Liver (tissue), 9 donors: ENCODE results near the gene PMM2. TPM values are rescaled to one million over a fixed set of nuclear protein-coding genes. Genes with fewer than 3 reads are reported as not detected.

Experiments
- DNase-seq: peaks from one replicate; pipeline ENCODE4 v3.0.0-alpha.2; 2017; ENCODE audit warnings: low spot score
- H3K27ac ChIP-seq, 2 donors: one replicate each; pipeline ENCODE4 v1.7.0; 2013; ENCODE audit warnings: inconsistent platforms in 2 of 2, low read length in 2 of 2, control low read depth in 1 of 2, low read depth in 1 of 2, mild to moderate bottlenecking in 1 of 2
- H3K27me3 ChIP-seq, 4 donors: one replicate each; pipeline versions ENCODE4 v1.6.1 to v1.7.0; 2013; ENCODE audit warnings: low read length in 3 of 4, inconsistent platforms in 1 of 4, mild to moderate bottlenecking in 1 of 4, moderate library complexity in 1 of 4; ENCODE audit not compliant: control insufficient read depth in 4 of 4, insufficient read depth in 4 of 4
- H3K36me3 ChIP-seq, 4 donors: one replicate each; pipeline versions ENCODE4 v1.6.1 to v1.7.0; 2013; ENCODE audit warnings: low read length in 3 of 4, mild to moderate bottlenecking in 3 of 4, low read depth in 1 of 4, moderate library complexity in 1 of 4; ENCODE audit not compliant: control insufficient read depth in 4 of 4, insufficient read depth in 3 of 4
- H3K4me1 ChIP-seq, 4 donors: one replicate each; pipeline versions ENCODE4 v1.6.1 to v1.7.0; 2013; ENCODE audit warnings: low read length in 3 of 4, mild to moderate bottlenecking in 3 of 4, moderate library complexity in 1 of 4; ENCODE audit not compliant: control insufficient read depth in 4 of 4, insufficient read depth in 4 of 4
- H3K4me3 ChIP-seq, 3 donors: one replicate each; pipeline versions ENCODE4 v1.6.1 to v1.7.0; 2013; ENCODE audit warnings: low read length in 3 of 3, control low read depth in 1 of 3, low read depth in 1 of 3, mild to moderate bottlenecking in 1 of 3
- H3K9ac ChIP-seq, 2 donors: one replicate each; pipeline ENCODE4 v1.7.0; 2013; ENCODE audit warnings: low read length in 2 of 2, mild to moderate bottlenecking in 2 of 2, moderate library complexity in 2 of 2, control low read depth in 1 of 2, low read depth in 1 of 2
- H3K9me3 ChIP-seq, 4 donors: one replicate each; pipeline versions ENCODE4 v1.6.1 to v1.7.0; 2013; ENCODE audit warnings: low read length in 3 of 4; ENCODE audit not compliant: control insufficient read depth in 4 of 4
- EGR1 ChIP-seq, 2 donors: IDR thresholded peaks; 2 replicates each; pipeline ENCODE4 v1.6.1; 2016 to 2018; ENCODE audit warnings: antibody characterized with exemption in 2 of 2, low read depth in 2 of 2
- FOXA1 ChIP-seq: IDR thresholded peaks from 2 replicates; pipeline ENCODE4 v1.6.1; 2016; ENCODE audit warnings: antibody characterized with exemption
- FOXA2 ChIP-seq: IDR thresholded peaks from 2 replicates; pipeline ENCODE4 v1.6.1; 2016; ENCODE audit warnings: antibody characterized with exemption
- GABPA ChIP-seq, 2 donors: IDR thresholded peaks in 1 of 2; conservative IDR thresholded peaks in 1 of 2; 2 replicates each; pipeline ENCODE4 v1.6.1; 2016; ENCODE audit warnings: antibody characterized with exemption in 2 of 2, mild to moderate bottlenecking in 1 of 2, moderate library complexity in 1 of 2
- HNF4G ChIP-seq: IDR thresholded peaks from 2 replicates; pipeline ENCODE4 v1.6.1; 2016; ENCODE audit warnings: antibody characterized with exemption
- NR2F2 ChIP-seq: IDR thresholded peaks from 2 replicates; pipeline ENCODE4 v1.6.1; 2016; ENCODE audit warnings: antibody characterized with exemption
- RAD21 ChIP-seq, 2 donors: IDR thresholded peaks; 2 replicates each; pipeline ENCODE4 v1.6.1; 2016; ENCODE audit warnings: antibody characterized with exemption in 2 of 2, mild to moderate bottlenecking in 2 of 2
- RXRA ChIP-seq, 2 donors: IDR thresholded peaks; 2 replicates each; pipeline ENCODE4 v1.6.1; 2017 to 2018; ENCODE audit warnings: antibody characterized with exemption in 2 of 2, mild to moderate bottlenecking in 1 of 2
- SP1 ChIP-seq: IDR thresholded peaks from 2 replicates; pipeline ENCODE4 v1.6.1; 2018; ENCODE audit warnings: antibody characterized with exemption, mild to moderate bottlenecking
- TAF1 ChIP-seq: conservative IDR thresholded peaks from 2 replicates; pipeline ENCODE4 v1.6.1; 2016; ENCODE audit warnings: antibody characterized with exemption, mild to moderate bottlenecking
- WGBS: extraction: QIAGEN DNeasy Blood & Tissue Kit; methylation state at CpG from one replicate; pipeline ENCODE4 v1.1.7; 2013; 5-methylcytosine and 5-hydroxymethylcytosine counted together
- polyA plus RNA-seq, 2 donors: library from polyadenylated mRNA; stranded (reverse) in 1 of 2; unstranded in 1 of 2; fragments of 200-250 nt in 1 of 2; fragments of >200 nt in 1 of 2; fragmentation: Nextera tagmentation in 1 of 2; extraction: Ambion mirVana in 1 of 2; gene quantifications; one replicate each; pipeline versions ENCODE4 v1.2.1 to v1.2.3, GENCODE V29; 2013 to 2015
- total RNA-seq, 2 donors: library from RNA; depleted of rRNA; stranded (reverse); fragments of >200 nt; gene quantifications; one replicate each; pipeline ENCODE4 v1.2.3, GENCODE V29; 2014
- TF ChIP-seq, protein P1 (sequence below): IDR thresholded peaks from 2 replicates; pipeline ENCODE4 v1.6.1; 2016; ENCODE audit warnings: antibody characterized with exemption
- TF ChIP-seq, protein P2 (sequence below): fragments of 150-350 bp; IDR thresholded peaks from 2 replicates; pipeline ENCODE4 v1.5.1; 2017; ENCODE audit warnings: improper control_type of control experiment, low read depth, low read length; ENCODE audit not compliant: missing input control
- TF ChIP-seq, protein P3 (sequence below): IDR thresholded peaks from 2 replicates; pipeline ENCODE4 v1.6.1; 2016; ENCODE audit warnings: antibody characterized with exemption
- TF ChIP-seq, protein P4 (sequence below): IDR thresholded peaks from 2 replicates; pipeline ENCODE4 v1.6.1; 2016; ENCODE audit warnings: antibody characterized with exemption, mild to moderate bottlenecking
- donor health status: healthy.
- donor health status: healthy.
- donor health status: healthy.
- donor health status: healthy.
- donor health status: healthy.

The PMM2 gene
- total and polyA plus RNA-seq, 4 donors = 6.8 to 38.9 (median 30.0) TPM

DNA sequence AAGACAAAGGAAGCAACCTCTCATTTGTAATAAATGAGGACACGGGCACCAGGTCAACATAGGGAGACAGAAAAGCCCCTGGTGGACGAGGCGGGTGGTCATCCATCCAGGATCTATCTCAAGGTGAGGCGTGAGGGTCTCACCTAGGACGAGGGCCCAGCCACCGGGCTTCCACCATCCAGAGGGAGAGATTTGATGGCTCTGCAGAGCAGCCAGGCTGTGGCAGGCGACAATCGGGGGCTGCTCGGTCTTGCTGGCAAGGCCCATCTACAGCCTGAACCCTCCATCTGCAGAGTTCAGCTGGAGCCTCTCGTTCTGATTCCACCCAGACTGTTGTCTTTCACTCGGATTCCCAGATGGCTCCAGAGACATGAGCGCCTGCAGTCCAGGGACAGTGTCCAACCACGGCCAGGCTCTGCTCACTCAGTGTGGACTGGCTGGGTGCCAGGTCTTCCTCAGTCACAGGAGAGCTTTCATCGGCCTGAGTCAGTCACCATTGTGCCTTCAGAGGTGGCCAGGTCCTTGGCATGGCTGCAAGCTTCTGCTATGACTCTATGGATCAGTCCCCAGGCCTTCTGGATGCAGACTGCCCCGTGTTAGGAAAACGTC, 90.4 kb downstream of the PMM2 start:
- Histone ChIP-seq H3K4me1 (peaks cover 0 to 5% (median under 1%) of the 10 kb centered on the region in 4 donors), H3K36me3 (peaks cover 0 to 27% (median 12%) of the 10 kb centered on the region in 4 donors), H3K4me3 (no peak overlapping the region)

More for the DNA sequence above, 90.4 kb downstream of the PMM2 start:
- no peak overlapping the region for H3K9ac ChIP-seq
- H3K27ac ChIP-seq = no peak overlapping the region
- H3K27me3 ChIP-seq = no peaks in the 10 kb centered on the region
- H3K9me3 ChIP-seq = no peaks in the 10 kb centered on the region
- TF ChIP-seq HNF4G (no peak), TAF1 (no peak), GABPA (IDR thresholded peaks at IDR 0.05 in 1 of 2, conservative IDR thresholded peaks at IDR 0.05 in 1 of 2) (no peak), EGR1 (IDR thresholded peaks at IDR 0.05; ENCODE audit: low read depth in 2 of 2) (no peak), RAD21 (IDR thresholded peaks at IDR 0.05) (no peak), NR2F2 (no peak), SP1 (no peak), FOXA2 (no peak), RXRA (IDR thresholded peaks at IDR 0.05) (no peak), FOXA1 (no peak)
- TF ChIP-seq, protein P1, sequence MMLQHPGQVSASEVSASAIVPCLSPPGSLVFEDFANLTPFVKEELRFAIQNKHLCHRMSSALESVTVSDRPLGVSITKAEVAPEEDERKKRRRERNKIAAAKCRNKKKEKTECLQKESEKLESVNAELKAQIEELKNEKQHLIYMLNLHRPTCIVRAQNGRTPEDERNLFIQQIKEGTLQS = no peak
- TF ChIP-seq, protein P2, sequence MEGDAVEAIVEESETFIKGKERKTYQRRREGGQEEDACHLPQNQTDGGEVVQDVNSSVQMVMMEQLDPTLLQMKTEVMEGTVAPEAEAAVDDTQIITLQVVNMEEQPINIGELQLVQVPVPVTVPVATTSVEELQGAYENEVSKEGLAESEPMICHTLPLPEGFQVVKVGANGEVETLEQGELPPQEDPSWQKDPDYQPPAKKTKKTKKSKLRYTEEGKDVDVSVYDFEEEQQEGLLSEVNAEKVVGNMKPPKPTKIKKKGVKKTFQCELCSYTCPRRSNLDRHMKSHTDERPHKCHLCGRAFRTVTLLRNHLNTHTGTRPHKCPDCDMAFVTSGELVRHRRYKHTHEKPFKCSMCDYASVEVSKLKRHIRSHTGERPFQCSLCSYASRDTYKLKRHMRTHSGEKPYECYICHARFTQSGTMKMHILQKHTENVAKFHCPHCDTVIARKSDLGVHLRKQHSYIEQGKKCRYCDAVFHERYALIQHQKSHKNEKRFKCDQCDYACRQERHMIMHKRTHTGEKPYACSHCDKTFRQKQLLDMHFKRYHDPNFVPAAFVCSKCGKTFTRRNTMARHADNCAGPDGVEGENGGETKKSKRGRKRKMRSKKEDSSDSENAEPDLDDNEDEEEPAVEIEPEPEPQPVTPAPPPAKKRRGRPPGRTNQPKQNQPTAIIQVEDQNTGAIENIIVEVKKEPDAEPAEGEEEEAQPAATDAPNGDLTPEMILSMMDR = no peak
- TF ChIP-seq, protein P3, sequence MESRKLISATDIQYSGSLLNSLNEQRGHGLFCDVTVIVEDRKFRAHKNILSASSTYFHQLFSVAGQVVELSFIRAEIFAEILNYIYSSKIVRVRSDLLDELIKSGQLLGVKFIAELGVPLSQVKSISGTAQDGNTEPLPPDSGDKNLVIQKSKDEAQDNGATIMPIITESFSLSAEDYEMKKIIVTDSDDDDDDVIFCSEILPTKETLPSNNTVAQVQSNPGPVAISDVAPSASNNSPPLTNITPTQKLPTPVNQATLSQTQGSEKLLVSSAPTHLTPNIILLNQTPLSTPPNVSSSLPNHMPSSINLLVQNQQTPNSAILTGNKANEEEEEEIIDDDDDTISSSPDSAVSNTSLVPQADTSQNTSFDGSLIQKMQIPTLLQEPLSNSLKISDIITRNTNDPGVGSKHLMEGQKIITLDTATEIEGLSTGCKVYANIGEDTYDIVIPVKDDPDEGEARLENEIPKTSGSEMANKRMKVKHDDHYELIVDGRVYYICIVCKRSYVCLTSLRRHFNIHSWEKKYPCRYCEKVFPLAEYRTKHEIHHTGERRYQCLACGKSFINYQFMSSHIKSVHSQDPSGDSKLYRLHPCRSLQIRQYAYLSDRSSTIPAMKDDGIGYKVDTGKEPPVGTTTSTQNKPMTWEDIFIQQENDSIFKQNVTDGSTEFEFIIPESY = no peak
- TF ChIP-seq, protein P4, sequence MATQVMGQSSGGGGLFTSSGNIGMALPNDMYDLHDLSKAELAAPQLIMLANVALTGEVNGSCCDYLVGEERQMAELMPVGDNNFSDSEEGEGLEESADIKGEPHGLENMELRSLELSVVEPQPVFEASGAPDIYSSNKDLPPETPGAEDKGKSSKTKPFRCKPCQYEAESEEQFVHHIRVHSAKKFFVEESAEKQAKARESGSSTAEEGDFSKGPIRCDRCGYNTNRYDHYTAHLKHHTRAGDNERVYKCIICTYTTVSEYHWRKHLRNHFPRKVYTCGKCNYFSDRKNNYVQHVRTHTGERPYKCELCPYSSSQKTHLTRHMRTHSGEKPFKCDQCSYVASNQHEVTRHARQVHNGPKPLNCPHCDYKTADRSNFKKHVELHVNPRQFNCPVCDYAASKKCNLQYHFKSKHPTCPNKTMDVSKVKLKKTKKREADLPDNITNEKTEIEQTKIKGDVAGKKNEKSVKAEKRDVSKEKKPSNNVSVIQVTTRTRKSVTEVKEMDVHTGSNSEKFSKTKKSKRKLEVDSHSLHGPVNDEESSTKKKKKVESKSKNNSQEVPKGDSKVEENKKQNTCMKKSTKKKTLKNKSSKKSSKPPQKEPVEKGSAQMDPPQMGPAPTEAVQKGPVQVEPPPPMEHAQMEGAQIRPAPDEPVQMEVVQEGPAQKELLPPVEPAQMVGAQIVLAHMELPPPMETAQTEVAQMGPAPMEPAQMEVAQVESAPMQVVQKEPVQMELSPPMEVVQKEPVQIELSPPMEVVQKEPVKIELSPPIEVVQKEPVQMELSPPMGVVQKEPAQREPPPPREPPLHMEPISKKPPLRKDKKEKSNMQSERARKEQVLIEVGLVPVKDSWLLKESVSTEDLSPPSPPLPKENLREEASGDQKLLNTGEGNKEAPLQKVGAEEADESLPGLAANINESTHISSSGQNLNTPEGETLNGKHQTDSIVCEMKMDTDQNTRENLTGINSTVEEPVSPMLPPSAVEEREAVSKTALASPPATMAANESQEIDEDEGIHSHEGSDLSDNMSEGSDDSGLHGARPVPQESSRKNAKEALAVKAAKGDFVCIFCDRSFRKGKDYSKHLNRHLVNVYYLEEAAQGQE = no peak
- no peak for DNase-seq
- WGBS = 74% methylated on average over 16 of the region's 16 CpGs
